ENCODE measurements around the gene ILRUN.
"Not testable (repeated sequence)": the region's sequence is repeated elsewhere in the genome, so short reads cannot be mapped to it uniquely, and the experiment has no call there.

Gene ILRUN

GRCh38 chr6:34696739-34697543 lies at the start of gene ILRUN:
TSS of gene ILRUN (minus strand) at chr6:34696767. CDS start at chr6:34696603, 164 bp downstream.
- FAIRE-seq: no peak

DNA sequence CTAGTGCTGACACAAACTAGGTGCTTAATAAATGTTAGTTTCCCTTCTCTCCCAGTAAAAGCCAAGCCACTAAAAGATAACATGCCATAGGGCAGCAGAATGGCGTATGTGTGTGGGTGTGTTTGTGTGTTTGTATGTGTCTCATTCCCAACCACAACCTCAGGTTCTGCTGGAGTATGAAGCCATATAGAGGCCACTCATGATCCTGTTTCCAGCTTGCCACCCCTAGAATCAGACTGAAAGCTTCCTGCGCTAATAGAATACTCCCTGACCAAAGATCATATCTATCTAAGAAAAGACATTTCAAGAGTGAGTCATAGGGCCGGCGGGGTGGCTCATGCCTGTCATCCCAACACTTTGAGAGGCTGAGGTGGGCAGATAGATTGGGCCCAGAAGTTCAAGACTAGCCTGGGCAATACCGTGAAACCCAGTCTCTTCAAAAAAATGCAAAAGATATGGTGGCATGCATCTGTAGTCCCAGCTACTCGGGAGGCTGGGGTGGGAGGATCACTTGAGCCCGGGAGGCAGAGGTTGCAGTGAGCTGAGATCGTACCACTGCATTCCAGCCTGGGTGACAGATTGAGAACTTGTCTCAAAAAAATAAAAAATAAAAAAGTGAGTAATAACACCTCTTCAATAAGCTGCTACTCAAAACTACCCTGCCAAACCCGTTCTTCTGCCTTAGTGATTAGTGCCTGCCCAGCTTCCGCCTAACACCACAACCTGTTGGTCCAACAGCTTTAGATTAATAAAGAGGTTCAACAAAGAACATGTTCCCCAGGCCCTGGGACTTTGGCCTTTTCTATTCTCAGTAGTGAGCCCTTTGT lies 48.9 kb upstream of the ILRUN start:
- FAIRE-seq: no peak

- FAIRE-seq: not testable (repeated sequence)
Measured at GRCh38 chr6:34744294-34744647, 47.7 kb upstream of the ILRUN start.

GRCh38 chr6:34743625-34744293 lies 47.2 kb upstream of the ILRUN start:
- FAIRE-seq: no peak

- no peak for FAIRE-seq
Measured at GRCh38 chr6:34742094-34742493, 45.5 kb upstream of the ILRUN start.

DNA sequence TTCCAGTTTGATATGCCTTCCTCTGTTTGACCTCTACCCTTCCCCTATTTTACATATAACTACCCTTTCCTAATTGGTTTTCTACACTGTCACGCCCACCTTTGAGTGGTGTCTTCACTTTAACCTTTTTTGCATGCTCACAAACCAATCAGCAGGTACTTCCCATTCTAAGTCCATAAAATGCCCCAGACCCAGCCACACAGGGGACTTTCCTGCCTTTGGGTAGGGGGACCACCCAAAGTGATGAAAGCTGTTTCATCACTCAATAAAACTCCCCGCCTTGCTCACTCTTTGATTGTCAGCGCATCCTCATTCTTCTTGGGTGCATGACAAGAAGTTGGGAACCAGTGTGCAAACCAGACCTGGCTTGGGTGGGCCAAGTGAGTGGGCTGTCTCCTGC lies 40.3 kb upstream of the ILRUN start:
- no peak for FAIRE-seq

DNA sequence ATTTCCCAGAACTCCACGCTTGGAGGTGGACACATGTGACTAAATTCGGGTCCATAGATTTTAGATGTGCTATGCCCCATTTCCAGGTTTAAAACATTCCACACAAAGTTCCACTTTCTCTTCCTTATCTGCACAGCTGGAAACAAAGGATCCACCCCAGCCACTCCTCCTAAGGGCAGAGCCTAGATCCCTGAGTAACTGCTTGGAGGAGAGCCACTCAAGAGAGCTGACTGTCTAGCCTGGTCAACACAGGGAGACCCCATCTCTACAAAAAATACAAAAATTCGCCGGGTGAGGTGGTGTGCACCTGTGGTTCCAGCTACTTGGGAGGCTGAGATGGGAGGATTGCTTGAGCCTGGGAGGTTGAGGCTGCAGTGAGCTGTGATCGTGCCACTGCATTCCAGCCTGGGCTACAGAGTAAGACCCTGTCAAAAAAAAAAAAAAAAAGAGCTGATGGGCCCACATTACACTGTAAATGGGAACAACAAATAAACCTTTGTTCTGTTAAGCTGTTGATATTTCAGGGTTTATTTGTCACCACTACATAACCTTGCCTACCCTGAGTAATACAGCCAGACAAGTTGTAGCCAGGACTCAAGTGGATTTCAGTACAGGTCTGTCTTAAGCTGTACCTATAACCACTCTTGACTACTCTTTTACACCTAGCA lies 35.0 kb upstream of the ILRUN start:
- FAIRE-seq: no peak

DNA sequence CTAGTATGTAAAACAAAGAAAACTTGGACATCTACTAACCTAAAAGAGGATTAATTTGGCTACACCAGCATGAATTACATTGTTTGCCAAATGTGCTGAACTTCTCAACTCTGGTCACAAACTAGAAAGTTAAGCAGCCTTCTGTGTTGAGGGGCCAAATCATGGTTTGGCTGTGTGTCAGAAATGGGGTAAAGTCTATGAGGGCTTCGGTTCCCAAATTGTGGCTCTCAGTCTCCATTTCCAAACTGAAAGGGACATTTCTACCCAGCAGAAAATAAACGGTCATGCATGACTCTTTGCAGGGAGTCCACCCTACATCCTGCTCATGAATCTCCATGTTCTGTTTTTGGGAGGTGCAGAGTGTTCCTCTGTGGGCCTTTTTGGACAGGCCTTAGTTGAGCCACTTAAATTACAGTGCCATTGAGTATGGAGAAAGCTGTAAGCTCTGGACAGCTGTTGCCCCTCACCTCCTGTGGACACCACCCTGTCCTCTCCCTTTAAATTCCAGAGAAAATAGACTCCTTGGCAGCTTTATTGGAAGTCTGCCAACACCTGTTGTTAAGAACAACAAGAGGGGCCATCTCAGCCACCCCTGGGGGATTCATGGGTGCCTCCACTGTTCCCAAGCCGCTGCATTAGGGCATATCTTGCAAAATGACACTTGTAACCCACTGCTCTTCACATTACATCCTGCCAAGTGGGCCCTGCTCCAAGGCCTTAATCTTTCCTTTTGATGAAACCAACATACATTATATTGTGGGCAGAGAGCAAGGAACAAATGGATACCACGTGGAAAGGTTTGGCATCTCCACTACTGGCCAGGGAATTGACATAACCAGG lies 33.3 kb upstream of the ILRUN start:
- no peak for FAIRE-seq

DNA sequence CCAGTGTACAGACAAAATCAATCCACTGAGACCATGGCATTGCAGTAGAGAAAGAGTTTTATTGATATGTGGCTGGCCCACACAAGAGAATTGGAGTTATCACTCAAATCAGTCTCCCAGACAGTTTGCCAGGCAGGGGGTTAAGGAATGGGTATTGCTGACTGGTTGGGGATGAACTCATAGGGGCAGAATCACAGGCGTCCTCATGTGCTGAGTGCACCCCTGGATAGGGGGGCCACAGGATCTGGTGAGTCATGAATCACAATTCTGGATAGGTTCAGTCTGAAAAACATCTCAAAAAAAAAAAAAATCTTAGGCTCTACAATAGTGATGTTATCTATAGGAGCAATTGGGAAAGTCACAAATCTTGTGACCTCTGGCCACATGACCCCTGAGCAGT lies 29.5 kb upstream of the ILRUN start:
- no peak for FAIRE-seq

GRCh38 chr6:34723203-34723602 lies 26.6 kb upstream of the ILRUN start:
- no peak for FAIRE-seq

GRCh38 chr6:34722451-34722850 lies 25.9 kb upstream of the ILRUN start:
- FAIRE-seq: no peak

- not testable (repeated sequence) for FAIRE-seq
Measured at GRCh38 chr6:34720160-34720559, 23.6 kb upstream of the ILRUN start.

GRCh38 chr6:34719646-34720045 lies 23.1 kb upstream of the ILRUN start:
- FAIRE-seq: not testable (repeated sequence)

- FAIRE-seq: no peak
Measured at GRCh38 chr6:34718976-34719375, 22.4 kb upstream of the ILRUN start.

GRCh38 chr6:34717466-34717865 lies 20.9 kb upstream of the ILRUN start:
- FAIRE-seq: no peak

DNA sequence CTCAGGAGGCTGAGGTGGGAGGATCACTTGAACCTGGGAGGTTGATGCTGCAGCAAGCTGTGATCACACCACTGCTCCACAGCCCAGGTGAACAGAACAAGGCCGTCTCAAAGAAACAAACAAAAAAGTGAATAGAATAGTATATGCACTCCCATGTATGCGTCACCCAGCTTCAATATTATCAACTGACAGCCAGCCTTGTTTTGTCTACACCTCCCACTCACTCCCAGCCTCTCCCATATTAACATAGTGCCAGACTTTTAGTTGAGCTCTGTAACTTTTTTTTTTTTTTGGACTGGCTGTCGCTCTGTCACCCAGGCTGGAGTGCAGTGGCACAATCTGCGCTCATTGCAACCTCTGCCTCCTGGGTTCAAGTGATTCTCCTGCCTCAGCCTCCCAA lies 18.1 kb upstream of the ILRUN start:
- no peak for FAIRE-seq

DNA sequence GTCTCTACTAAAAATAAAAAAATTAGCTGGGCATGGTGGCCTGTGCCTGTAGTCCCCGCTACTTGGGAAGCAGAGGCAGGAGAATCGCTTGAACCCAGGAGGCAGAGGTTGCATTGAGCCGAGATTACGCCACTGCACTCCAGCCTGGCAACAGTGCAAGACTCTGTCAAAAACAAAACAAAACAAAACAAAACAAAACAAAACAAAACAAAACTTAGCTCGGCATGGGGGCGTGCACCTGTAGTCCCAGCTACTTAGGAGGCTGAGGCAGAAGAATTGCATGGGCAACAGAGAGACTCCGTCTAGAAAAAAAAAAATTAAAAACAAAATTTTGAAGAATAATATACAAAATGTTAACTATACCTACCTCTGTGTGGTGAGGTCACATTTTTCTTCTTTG lies 16.3 kb upstream of the ILRUN start:
- FAIRE-seq: not testable (repeated sequence)

- no peak for FAIRE-seq
Measured at GRCh38 chr6:34709386-34709785, 12.8 kb upstream of the ILRUN start.

DNA sequence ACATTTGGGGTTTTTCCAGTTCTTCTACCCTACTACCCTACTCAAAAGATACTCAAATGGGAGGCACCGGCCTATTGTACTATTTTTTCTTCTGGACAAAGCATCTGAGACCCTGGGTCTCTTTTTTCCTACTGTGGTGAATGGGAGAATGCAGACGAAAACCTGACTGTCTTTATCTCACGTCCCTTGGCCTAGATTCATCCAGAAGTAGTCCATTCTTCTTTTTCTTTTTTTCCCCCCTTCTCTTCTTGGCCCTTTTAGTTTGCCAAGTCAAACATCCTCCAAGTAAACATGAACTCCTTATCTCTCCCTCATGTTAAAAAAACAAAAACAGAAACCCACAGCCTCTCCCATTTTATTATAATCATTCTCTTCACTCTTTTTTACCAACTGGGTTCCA lies 8.7 kb upstream of the ILRUN start:
- FAIRE-seq: no peak

GRCh38 chr6:34701199-34701598 lies 4.6 kb upstream of the ILRUN start:
- no peak for FAIRE-seq

- FAIRE-seq: no peak
Measured at GRCh38 chr6:34697904-34698559, 1.5 kb upstream of the ILRUN start.

DNA sequence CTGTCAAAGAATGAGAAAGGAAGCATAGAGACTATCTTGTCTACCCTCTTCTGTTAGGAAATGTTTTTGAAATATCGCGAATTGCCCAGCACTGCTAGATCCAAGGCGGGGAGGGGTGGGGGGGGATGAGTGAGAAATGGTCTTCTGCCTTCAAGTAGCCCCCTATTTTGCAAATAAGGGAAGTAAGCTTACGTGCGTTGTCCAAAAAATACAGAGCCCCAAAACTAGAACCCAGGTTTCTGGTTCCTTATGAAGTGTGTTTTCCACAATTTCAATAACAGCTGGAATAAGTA lies 923 bp upstream of the ILRUN start:
- FAIRE-seq: no peak

Data from colon (tissue), 2 donors.